ENCODE results near the gene GRK5.

GRK5 gene

DNA sequence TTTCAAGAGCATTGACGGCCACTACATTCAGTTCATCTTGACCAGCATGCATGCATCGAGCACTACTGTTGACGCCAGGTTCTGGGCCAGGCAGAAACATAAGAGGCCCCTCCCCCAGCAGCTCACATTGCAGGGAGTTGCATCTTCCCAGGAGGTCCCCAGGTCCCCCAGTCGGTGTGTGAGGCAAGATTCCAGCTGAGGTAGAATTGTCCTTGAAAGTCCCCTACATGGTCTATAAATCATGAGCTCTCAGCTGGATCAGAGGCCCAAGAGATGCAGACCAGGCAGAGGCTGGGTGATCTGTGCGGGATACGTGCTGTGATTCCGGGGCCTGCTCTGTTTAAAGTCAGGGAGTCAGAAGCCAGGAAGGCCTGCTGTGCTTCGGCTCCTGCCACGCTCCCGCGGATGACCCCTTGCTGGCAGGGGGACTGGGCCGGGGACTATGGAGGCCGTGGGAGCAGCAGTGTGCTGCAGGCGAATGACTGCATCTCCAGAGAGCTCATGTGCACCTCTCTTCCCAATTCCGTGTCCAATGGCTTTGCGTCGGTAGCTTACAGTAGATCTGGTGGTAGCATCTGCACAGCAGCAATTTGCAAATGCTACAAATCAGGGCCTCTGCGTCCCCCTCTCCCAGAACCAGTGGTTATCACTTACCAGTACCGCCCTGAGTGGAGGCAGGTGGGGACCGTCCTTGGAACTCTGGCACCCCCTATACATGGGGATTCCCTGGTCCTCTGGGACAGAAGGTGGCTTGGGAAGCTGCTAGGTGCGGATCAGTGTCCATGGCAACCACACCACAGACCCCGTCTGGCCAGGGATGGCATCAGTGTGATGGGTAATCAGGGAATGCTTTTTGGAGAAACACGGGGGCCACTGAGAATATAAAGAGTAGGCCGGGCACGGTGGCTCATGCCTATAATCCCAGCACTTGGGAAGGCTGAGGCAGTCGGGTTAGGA, 241.5 kb downstream of the GRK5 start:
- H3K27ac ChIP-seq (ENCODE audit: low read depth, low read length) = no peak overlapping the region
- H3K79me2 ChIP-seq (ENCODE audit: control insufficient read depth, insufficient read depth, low read length) = no peaks in the 10 kb centered on the region
- no peak for DNase-seq

DNA sequence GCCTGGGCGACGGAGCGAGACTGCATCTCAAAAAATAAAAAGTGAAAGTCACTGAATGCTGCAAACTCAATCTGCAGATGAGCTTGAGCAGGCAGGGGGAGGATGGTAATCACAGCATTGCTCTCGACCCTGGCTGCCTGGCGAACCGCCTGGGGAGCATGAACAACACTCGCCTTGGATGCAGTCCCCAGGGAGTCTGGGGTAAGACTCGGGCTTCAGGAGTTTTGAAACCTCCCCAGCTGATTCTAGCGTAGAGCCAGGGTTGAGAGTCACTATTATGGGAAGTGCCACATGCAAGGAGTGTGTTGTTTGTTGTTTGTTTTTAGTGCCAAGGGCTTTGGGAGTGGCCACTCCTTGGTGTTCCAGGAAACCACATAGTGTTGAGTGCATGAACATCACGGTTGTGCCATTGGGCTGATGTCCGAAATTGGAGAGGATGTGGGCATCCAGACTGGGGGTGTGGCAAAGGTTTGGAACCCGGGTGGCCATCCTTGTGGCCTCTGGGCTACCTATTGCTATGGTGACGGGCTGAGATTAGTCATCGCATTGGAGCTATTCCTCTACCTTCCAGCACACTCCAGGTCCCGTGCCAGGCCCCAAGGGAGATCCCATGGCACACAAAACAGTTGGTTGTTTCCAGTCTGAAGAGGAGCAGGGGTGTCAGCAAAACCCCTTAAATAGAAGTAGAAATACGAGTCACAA, 242.5 kb downstream of the GRK5 start:
- Histone ChIP-seq H3K4me2 (ENCODE audit: low read length) (no peak overlapping the region), H2BK120ac (ENCODE audit: low read depth, low read length) (no peak overlapping the region), H3K79me2 (ENCODE audit: control insufficient read depth, insufficient read depth, low read length) (no peaks in the 10 kb centered on the region), H3K36me3 (ENCODE audit: control insufficient read depth, insufficient read depth, low read length) (no peaks in the 10 kb centered on the region), H4K8ac (ENCODE audit: low read depth, low read length) (no peak overlapping the region), H2BK15ac (replicated peaks; ENCODE audit: low read depth) (no peak overlapping the region), H3K27ac (ENCODE audit: low read depth, low read length) (no peak overlapping the region), H3K18ac (ENCODE audit: low read length) (no peak overlapping the region), H3K27me3 (ENCODE audit: insufficient read depth, low read length, poor library complexity) (no peaks in the 10 kb centered on the region), H3K4me3 (ENCODE audit: low read length) (no peak overlapping the region), H3K23ac (ENCODE audit: low read length) (peak overlapping the region; percentile 9), H3K4ac (ENCODE audit: low read depth, low read length) (no peak overlapping the region), H3K4me1 (ENCODE audit: control insufficient read depth, low read depth, low read length) (no peaks in the 10 kb centered on the region), H4K5ac (ENCODE audit: low read length) (no peak overlapping the region), H3K56ac (ENCODE audit: low read length) (no peak overlapping the region), H3K9ac (ENCODE audit: low read length) (no peak overlapping the region), H3K79me1 (ENCODE audit: low read length) (no peaks in the 10 kb centered on the region), H2BK5ac (ENCODE audit: low read length) (no peak overlapping the region), H2AK5ac (ENCODE audit: low read length) (no peak overlapping the region)
- no CpG with 5 or more reads among the region's 16 CpGs for WGBS (ENCODE audit: extremely low coverage, insufficient coverage, low lambda C conversion rate)
- peak; percentile 42 for DNase-seq

More for the DNA sequence above, 241.5 kb downstream of the GRK5 start:
- Histone ChIP-seq H3K4me1 (ENCODE audit: control insufficient read depth, low read depth, low read length) (no peaks in the 10 kb centered on the region), H3K9ac (ENCODE audit: low read length) (no peak overlapping the region), H2BK120ac (ENCODE audit: low read depth, low read length) (no peak overlapping the region), H2BK5ac (ENCODE audit: low read length) (no peak overlapping the region), H3K27me3 (ENCODE audit: insufficient read depth, low read length, poor library complexity) (no peaks in the 10 kb centered on the region), H4K5ac (ENCODE audit: low read length) (no peak overlapping the region), H3K4ac (ENCODE audit: low read depth, low read length) (no peak overlapping the region), H3K18ac (ENCODE audit: low read length) (no peak overlapping the region), H2BK15ac (replicated peaks; ENCODE audit: low read depth) (no peak overlapping the region), H3K4me2 (ENCODE audit: low read length) (no peak overlapping the region), H3K4me3 (ENCODE audit: low read length) (no peak overlapping the region), H2AK5ac (ENCODE audit: low read length) (no peak overlapping the region), H3K36me3 (ENCODE audit: control insufficient read depth, insufficient read depth, low read length) (no peaks in the 10 kb centered on the region), H3K56ac (ENCODE audit: low read length) (peak overlapping the region; percentile 34), H3K23ac (ENCODE audit: low read length) (no peak overlapping the region), H4K8ac (ENCODE audit: low read depth, low read length) (no peak overlapping the region), H3K79me1 (ENCODE audit: low read length) (no peaks in the 10 kb centered on the region)
- no CpG with 5 or more reads among the region's 26 CpGs for WGBS (ENCODE audit: extremely low coverage, insufficient coverage, low lambda C conversion rate)

GRCh38 chr10:119450606-119451299, 243.4 kb downstream of the GRK5 start:
- Histone ChIP-seq H2AK5ac (ENCODE audit: low read length) (no peak overlapping the region), H3K23ac (ENCODE audit: low read length) (no peak overlapping the region), H3K36me3 (ENCODE audit: control insufficient read depth, insufficient read depth, low read length) (no peaks in the 10 kb centered on the region), H3K79me2 (ENCODE audit: control insufficient read depth, insufficient read depth, low read length) (no peaks in the 10 kb centered on the region), H3K9ac (ENCODE audit: low read length) (no peak overlapping the region), H4K8ac (ENCODE audit: low read depth, low read length) (no peak overlapping the region), H3K4me3 (ENCODE audit: low read length) (no peak overlapping the region), H2BK120ac (ENCODE audit: low read depth, low read length) (no peak overlapping the region), H3K27ac (ENCODE audit: low read depth, low read length) (no peak overlapping the region), H3K27me3 (ENCODE audit: insufficient read depth, low read length, poor library complexity) (no peaks in the 10 kb centered on the region), H3K79me1 (ENCODE audit: low read length) (no peaks in the 10 kb centered on the region), H4K5ac (ENCODE audit: low read length) (no peak overlapping the region), H3K56ac (ENCODE audit: low read length) (no peak overlapping the region), H2BK15ac (replicated peaks; ENCODE audit: low read depth) (no peak overlapping the region), H2BK5ac (ENCODE audit: low read length) (no peak overlapping the region), H3K18ac (ENCODE audit: low read length) (no peak overlapping the region), H3K4me2 (ENCODE audit: low read length) (no peak overlapping the region), H3K4ac (ENCODE audit: low read depth, low read length) (no peak overlapping the region), H3K4me1 (ENCODE audit: control insufficient read depth, low read depth, low read length) (no peaks in the 10 kb centered on the region)
- no peak for DNase-seq
- no CpG with 5 or more reads among the region's 16 CpGs for WGBS (ENCODE audit: extremely low coverage, insufficient coverage, low lambda C conversion rate)

GRCh38 chr10:119451300-119451896, 244.0 kb downstream of the GRK5 start:
- Histone ChIP-seq H2BK5ac (ENCODE audit: low read length) (no peak overlapping the region), H4K8ac (ENCODE audit: low read depth, low read length) (no peak overlapping the region), H2AK5ac (ENCODE audit: low read length) (no peak overlapping the region), H2BK120ac (ENCODE audit: low read depth, low read length) (no peak overlapping the region), H3K4me2 (ENCODE audit: low read length) (no peak overlapping the region), H3K79me1 (ENCODE audit: low read length) (no peaks in the 10 kb centered on the region), H4K5ac (ENCODE audit: low read length) (no peak overlapping the region), H3K79me2 (ENCODE audit: control insufficient read depth, insufficient read depth, low read length) (no peaks in the 10 kb centered on the region), H3K9ac (ENCODE audit: low read length) (no peak overlapping the region), H3K27ac (ENCODE audit: low read depth, low read length) (no peak overlapping the region), H3K4me1 (ENCODE audit: control insufficient read depth, low read depth, low read length) (no peaks in the 10 kb centered on the region), H3K23ac (ENCODE audit: low read length) (peak overlapping the region; percentile 45), H3K18ac (ENCODE audit: low read length) (no peak overlapping the region), H3K4ac (ENCODE audit: low read depth, low read length) (no peak overlapping the region), H3K4me3 (ENCODE audit: low read length) (no peak overlapping the region), H3K36me3 (ENCODE audit: control insufficient read depth, insufficient read depth, low read length) (no peaks in the 10 kb centered on the region), H2BK15ac (replicated peaks; ENCODE audit: low read depth) (no peak overlapping the region), H3K27me3 (ENCODE audit: insufficient read depth, low read length, poor library complexity) (no peaks in the 10 kb centered on the region), H3K56ac (ENCODE audit: low read length) (no peak overlapping the region)
- no CpG with 5 or more reads among the region's 16 CpGs for WGBS (ENCODE audit: extremely low coverage, insufficient coverage, low lambda C conversion rate)
- no peak for DNase-seq

DNA sequence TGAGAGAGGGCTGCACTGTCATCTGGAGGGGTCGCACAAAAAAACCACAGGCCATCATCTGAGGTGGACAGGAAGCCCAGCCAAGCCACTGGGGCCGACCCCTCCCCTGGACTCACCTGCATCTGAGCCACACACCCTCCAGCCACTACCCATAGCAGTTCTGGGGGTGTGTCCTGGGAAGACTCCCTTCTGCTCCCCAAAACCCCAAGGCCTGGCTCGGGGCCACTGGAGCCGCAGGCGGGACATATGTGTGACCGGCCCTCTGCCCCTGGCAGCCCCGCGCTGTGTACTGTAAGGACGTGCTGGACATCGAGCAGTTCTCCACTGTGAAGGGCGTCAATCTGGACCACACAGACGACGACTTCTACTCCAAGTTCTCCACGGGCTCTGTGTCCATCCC, 245.0 kb downstream of the GRK5 start:
- DNase-seq = no peak
- Histone ChIP-seq H2BK15ac (replicated peaks; ENCODE audit: low read depth) (no peak overlapping the region), H3K4me1 (ENCODE audit: control insufficient read depth, low read depth, low read length) (no peaks in the 10 kb centered on the region), H3K4ac (ENCODE audit: low read depth, low read length) (no peak overlapping the region), H3K23ac (ENCODE audit: low read length) (no peak overlapping the region), H3K27ac (ENCODE audit: low read depth, low read length) (no peak overlapping the region), H3K4me2 (ENCODE audit: low read length) (no peak overlapping the region), H3K18ac (ENCODE audit: low read length) (no peak overlapping the region), H3K36me3 (ENCODE audit: control insufficient read depth, insufficient read depth, low read length) (no peaks in the 10 kb centered on the region), H2BK120ac (ENCODE audit: low read depth, low read length) (no peak overlapping the region), H2BK5ac (ENCODE audit: low read length) (no peak overlapping the region), H3K79me2 (ENCODE audit: control insufficient read depth, insufficient read depth, low read length) (no peaks in the 10 kb centered on the region), H4K8ac (ENCODE audit: low read depth, low read length) (no peak overlapping the region), H3K9ac (ENCODE audit: low read length) (no peak overlapping the region), H4K5ac (ENCODE audit: low read length) (no peak overlapping the region), H2AK5ac (ENCODE audit: low read length) (no peak overlapping the region), H3K79me1 (ENCODE audit: low read length) (no peaks in the 10 kb centered on the region), H3K27me3 (ENCODE audit: insufficient read depth, low read length, poor library complexity) (no peaks in the 10 kb centered on the region), H3K4me3 (ENCODE audit: low read length) (no peak overlapping the region), H3K56ac (ENCODE audit: low read length) (no peak overlapping the region)
- WGBS (ENCODE audit: extremely low coverage, insufficient coverage, low lambda C conversion rate) = no CpG with 5 or more reads among the region's 14 CpGs

Data from mesendoderm (in vitro differentiated cells).